HG03175 (cell line): ENCODE measurements around the gene TMEM120B.

Experiments
- ATAC-seq: cut with Tn5 transposase; IDR thresholded peaks from one replicate; pipeline ENCODE4 v1.9.1; 2021; ENCODE audit warnings: mild to moderate bottlenecking, moderate library complexity; ENCODE audit not compliant: unreplicated experiment

Gene TMEM120B

DNA sequence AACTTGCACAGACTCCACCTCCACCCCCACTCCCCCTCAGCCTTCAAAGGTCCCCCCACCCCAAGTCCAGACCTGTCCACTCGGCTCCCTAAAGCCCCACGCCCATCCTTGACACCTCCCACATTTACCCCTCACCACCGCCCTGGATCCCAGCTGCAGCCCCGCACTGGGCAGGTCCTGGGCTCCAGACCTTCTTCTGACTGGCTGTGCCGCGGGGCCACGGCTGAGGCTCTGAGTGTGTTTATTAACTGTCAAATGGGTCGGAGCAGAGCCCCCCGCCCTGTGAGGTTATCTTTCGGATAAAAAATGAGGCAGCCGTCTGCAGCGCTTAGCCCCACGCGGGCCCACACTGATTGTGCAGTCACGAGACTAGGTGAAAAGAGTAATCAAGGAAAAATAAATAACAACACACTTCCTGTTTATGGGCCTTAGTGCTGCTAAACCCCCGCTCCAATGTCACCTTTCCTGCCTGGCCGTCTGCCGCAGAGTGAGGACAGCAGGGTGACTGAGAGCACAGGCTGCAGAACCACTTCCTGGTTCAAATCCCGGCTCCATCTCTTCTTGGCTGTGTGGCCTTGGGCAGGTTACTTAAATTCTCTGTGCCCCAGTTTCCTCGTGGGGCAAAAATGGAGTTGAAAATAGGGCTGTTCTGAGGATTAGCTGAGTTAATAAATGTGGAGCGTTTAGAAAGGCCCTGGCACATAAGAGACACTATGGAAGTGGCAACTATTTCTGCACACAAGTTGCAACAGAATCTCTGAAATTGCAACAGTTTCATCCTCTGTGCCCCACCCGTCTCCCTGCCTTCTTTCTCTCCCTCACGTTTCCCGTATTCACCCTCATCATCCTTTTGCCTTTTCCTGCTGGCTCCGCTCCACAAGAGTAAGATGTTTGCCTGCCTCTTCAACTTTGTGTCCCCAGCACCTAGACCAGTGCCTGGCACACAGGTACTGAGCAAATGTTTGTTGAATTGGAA lies 100.7 kb downstream of the TMEM120B start:
- no peak for ATAC-seq

GRCh38 chr12:121813951-121814350 lies 101.4 kb downstream of the TMEM120B start:
- no peak for ATAC-seq

DNA sequence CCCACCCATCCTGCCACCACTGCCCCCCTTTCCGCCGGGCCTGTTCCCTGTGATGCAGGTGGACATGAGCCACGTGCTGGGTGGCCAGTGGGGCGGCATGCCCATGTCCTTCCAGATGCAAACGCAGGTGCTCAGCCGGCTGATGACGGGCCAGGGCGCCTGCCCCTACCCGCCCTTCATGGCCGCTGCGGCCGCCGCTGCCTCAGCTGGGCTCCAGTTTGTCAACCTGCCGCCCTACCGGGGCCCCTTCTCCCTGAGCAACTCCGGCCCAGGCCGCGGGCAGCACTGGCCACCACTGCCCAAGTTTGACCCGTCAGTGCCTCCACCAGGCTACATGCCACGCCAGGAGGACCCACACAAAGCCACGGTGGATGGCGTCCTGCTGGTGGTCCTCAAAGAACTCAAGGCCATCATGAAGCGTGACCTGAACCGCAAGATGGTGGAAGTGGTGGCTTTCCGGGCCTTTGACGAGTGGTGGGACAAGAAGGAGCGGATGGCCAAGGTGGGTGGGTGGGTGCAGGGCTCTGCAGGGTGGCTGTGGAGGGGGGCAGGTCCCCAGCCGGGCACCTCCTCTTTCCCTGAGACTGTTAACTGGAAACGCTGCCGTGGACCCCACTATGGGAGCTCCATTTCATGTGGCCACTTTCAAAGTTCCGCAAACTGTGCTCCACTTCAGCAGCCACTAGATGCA lies 102.0 kb downstream of the TMEM120B start:
- no peak for ATAC-seq

DNA sequence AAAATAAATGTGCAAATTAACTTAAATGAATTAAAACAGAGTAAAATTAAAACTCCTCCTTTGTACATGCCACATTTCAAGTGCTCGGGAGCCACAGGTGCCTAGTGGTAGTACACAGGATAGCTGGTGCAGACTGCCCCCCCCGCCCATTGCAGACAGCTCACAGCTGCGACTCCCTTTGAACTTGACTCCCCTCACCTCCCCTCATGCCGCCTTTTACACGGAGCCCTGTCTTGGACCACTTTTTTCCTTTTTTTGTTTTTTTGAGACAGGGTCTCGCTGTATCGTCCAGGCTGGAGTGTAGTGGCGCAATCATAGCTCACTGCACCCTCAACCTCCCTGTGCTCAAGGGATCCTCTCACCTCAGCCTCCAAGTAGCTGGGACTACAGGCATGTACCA lies 102.7 kb downstream of the TMEM120B start:
- no peak for ATAC-seq

DNA sequence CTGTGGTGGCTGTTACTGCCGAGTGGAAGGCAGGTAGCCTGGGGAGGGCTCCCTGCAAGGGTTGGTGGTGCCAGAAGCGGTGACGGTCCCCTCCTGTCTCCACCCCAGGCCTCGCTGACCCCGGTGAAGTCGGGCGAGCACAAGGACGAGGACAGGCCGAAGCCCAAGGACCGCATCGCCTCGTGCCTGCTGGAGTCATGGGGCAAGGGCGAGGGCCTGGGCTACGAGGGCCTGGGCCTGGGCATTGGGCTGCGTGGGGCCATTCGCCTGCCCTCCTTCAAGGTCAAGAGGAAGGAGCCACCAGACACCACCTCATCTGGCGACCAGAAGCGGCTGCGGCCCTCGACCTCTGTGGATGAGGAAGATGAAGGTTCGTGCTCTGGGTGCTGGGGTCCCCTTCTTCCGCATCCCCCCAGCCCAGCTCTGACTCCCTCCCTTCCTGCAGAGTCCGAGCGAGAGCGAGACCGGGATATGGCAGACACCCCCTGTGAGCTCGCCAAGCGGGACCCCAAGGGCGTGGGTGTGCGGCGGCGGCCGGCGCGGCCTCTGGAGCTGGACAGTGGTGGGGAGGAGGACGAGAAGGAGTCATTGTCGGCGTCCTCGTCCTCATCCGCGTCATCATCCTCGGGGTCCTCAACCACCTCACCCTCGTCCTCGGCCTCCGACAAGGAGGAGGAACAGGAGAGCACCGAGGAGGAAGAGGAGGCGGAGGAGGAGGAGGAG lies 104.5 kb downstream of the TMEM120B start:
- no peak for ATAC-seq

- ATAC-seq = no peak
Measured at GRCh38 chr12:121817648-121818043, 105.1 kb downstream of the TMEM120B start.

DNA sequence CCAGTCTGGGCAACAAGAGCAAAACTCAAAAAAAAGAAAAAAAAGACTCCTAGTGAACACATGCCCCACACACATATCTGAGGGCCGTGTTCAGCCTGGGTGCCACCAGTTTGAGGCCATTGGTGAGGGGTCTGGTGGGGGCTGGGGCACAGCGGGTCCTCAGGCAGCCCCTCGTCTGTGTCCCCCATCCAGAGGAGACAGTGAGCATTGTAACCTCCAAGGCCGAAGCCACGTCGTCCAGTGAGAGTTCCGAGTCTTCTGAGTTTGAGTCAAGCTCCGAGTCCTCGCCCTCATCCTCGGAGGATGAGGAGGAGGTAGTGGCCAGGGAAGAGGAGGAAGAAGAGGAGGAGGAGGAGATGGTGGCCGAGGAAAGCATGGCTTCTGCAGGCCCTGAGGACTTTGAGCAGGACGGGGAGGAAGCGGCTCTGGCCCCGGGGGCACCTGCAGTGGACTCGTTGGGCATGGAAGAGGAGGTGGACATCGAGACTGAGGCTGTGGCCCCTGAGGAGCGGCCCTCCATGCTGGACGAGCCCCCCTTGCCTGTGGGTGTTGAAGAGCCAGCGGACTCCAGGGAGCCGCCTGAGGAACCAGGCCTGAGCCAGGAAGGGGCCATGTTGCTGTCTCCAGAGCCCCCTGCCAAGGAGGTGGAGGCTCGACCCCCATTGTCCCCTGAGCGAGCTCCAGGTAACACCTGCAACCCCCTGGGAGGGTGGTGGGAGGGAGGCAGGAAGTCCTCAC lies 106.8 kb downstream of the TMEM120B start:
- ATAC-seq = no peak

GRCh38 chr12:121820056-121820455 lies 107.5 kb downstream of the TMEM120B start:
- no peak for ATAC-seq

DNA sequence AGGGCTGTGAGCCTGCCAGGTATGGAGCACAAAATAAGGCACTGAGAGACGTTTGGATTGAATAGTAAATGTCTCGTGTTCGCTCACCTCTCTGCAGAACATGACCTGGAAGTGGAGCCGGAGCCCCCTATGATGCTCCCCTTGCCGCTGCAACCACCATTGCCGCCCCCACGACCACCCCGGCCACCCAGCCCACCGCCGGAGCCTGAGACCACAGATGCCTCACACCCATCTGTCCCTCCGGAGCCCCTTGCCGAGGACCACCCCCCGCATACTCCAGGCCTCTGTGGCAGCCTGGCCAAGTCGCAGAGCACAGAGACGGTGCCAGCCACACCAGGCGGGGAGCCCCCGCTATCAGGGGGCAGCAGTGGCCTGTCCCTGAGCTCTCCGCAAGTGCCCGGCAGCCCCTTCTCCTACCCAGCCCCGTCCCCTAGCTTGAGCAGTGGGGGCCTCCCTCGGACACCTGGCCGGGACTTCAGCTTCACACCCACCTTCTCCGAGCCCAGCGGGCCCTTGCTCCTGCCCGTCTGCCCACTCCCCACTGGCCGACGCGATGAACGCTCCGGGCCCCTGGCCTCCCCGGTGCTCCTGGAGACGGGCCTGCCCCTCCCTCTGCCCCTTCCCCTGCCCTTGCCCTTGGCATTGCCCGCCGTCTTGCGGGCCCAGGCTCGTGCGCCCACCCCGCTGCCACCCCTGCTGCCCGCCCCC lies 110.0 kb downstream of the TMEM120B start:
- ATAC-seq = no peak

DNA sequence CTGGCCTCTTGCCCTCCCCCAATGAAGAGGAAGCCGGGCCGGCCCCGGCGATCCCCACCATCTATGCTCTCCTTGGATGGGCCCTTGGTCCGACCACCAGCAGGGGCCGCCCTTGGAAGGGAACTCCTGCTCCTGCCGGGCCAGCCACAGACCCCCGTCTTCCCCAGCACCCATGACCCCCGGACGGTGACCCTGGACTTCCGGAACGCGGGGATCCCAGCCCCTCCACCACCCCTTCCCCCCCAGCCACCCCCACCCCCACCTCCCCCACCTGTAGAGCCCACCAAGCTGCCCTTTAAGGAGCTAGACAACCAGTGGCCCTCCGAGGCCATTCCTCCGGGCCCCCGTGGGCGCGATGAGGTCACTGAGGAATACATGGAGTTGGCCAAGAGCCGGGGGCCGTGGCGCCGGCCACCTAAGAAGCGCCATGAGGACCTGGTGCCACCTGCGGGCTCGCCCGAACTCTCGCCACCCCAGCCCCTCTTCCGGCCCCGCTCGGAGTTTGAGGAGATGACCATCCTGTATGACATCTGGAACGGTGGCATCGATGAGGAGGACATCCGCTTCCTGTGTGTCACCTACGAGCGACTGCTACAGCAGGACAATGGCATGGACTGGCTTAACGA lies 110.7 kb downstream of the TMEM120B start:
- no peak for ATAC-seq

GRCh38 chr12:121823727-121824115 lies 111.2 kb downstream of the TMEM120B start:
- no peak for ATAC-seq

GRCh38 chr12:121825041-121825523 lies 112.5 kb downstream of the TMEM120B start:
- ATAC-seq = no peak

- ATAC-seq = no peak
Measured at GRCh38 chr12:121826318-121827150, 114.0 kb downstream of the TMEM120B start.

DNA sequence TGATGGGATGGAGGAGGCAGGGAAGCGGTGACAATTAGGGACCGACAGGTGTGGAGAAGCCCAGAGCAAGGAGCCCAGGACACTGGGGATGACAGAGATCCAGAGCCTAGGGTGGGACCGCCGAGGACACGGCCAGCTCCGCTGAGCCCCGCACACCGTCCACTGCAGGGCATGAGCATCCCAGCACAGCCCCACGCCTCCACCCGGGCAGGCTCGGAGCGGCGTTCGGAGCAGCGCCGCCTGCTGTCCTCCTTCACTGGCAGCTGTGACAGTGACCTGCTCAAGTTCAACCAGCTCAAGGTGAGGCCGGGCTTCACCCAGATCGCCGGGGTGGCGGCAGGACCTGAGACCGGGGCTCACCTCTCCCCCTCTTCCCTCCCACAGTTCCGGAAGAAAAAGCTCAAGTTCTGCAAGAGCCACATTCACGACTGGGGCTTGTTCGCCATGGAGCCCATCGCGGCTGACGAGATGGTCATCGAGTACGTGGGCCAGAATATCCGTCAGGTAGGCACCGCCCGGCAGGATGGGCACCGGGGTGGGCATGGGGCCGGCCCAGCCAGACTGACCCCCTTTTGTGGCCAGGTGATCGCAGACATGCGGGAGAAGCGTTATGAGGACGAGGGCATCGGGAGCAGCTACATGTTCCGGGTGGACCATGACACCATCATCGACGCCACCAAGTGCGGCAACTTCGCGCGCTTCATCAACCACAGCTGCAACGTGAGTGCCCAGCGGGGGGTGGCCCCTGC lies 115.0 kb downstream of the TMEM120B start:
- no peak for ATAC-seq

- no peak for ATAC-seq
Measured at GRCh38 chr12:121828306-121828705, 115.8 kb downstream of the TMEM120B start.

GRCh38 chr12:121828826-121829225 lies 116.3 kb downstream of the TMEM120B start:
- ATAC-seq = no peak

DNA sequence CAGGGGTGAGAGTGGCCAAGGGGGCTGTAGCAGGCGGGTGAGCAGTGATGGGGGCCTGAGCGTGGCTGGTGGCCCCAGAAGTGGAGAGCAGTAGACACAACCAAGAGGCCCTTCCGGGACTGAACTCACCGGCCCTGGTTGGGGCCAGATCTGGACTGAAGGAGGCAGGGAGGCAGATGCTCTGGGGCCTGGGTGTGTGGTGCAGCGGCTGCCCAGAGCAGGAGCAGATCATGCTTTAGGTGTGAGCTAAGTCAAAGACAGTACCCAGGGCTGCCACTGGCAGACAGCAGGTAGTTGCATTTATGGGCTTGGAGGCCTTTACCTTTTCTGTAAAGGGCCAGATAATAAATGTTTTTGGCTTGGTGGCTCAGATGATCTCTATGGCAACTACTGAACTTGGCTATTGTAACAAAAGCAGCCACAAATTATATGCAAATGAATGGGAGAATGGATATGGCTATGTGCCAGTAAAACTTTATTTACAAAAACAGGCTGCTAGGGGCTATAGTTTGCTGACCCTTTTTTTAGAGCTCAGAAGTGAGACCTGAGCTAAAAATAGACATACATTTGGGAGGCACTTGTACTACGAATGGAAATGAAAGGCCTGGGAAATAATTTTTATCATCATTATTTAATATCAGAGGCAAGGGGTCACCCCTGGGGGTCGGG lies 116.8 kb downstream of the TMEM120B start:
- no peak for ATAC-seq
